OCI-LY1 (cell line): ENCODE measurements around the gene SSH2.

Source experiments
- CTCF ChIP-seq: fragments of 200-600 bp; sonication (generic), shearing (Covaris generic); IDR thresholded peaks from 2 replicates; pipeline ENCODE4 v1.5.1; 2017; ENCODE audit warnings: mild to moderate bottlenecking, antibody characterized with exemption, low read length, moderate library complexity, mixed read lengths
- EZH2 ChIP-seq: fragments of 200-600 bp; sonication (generic), shearing (Covaris generic); IDR thresholded peaks from 2 replicates; pipeline ENCODE4 v1.8.0; 2017; ENCODE audit warnings: borderline replicate concordance, mixed run types, mild to moderate bottlenecking, antibody characterized with exemption, low read length, moderate library complexity, mixed read lengths

GRCh38 chr17:29628644-29629043 lies 301.4 kb downstream of the SSH2 start:
- TF ChIP-seq EZH2 (no peak), CTCF (no peak)
